ENCODE measurements around the gene LRFN4.

Gene LRFN4

DNA sequence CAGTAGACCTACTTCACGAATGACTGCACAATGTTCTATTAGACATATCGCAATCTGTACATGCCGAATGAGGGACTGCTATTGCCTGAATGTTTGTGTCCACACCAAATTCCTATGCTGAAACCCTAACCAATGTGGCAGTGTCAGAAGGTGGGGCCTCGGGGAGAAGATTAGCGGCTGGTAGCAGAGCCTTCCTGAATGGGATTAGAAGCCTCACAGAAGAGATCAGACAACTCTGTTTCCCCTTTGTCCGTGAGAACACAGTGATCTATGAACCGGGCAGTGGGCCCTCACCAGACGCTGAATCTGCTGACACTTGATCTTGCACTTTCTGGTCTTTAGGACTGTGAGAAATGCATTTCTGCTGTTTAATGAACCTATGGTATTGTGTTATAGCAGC is 33.1 kb downstream of the LRFN4 start:
- DNase-seq (ENCODE audit: low read depth in 2 of 2) = no peak

DNA sequence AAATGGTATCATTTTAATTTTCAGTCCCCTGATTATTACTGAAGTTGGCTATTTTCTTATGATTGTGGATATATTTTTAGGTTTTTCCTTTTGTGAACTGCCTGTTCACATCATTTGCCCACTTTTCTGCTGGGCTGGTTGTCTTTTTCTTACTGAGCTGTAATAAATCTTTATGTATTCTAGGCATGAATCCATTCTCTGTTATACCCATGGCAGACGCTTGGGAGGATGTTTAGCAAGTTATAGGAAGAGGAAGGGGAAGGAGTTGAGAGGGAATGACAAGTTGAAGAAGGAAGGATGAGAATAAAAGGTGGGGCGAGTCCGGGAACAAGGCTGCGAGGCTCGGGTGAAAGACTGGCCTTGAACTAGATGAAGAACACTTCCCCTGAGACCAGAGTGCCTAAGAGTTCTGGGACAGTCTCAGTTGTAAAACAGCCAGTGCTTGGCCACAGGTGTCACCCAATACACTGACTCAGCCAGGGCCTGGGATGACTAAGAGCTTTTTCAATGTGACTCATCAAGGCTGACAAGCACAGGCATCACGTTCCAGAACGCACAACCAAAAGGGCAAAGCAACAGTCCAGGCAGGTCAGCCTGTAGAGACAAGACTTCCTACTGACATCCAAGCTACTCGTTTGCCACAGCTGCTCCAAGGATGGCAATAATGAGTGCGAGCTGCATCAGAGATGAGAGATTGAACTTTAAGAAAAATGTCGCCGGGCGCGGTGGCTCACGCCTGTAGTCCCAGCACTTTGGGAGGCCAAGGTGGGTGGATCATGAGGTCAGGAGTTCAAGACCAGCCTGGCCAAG is 35.2 kb downstream of the LRFN4 start:
- peak; percentile 16 to 21 for DNase-seq (ENCODE audit: low read depth in 2 of 2)

DNA sequence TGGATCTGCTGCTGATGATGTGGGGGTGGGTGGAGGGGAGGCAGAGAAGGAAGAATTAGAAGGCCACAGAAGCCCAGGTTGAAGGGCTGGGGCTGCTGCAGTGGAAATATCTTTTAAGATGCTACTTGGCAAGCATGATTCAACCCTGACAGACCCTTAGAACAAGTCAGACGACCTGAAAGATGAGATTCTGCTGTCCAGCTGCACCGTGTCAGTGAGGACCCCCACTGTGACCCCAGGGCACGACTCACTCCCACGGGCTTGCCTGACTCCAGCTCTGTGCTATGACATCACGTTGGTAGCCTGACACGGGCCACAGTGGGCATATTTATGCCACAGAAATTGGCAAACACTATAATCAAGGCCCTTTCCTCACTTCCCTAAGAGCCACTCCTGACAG is 36.0 kb downstream of the LRFN4 start:
- DNase-seq (ENCODE audit: low read depth in 2 of 2) = no peak

DNA sequence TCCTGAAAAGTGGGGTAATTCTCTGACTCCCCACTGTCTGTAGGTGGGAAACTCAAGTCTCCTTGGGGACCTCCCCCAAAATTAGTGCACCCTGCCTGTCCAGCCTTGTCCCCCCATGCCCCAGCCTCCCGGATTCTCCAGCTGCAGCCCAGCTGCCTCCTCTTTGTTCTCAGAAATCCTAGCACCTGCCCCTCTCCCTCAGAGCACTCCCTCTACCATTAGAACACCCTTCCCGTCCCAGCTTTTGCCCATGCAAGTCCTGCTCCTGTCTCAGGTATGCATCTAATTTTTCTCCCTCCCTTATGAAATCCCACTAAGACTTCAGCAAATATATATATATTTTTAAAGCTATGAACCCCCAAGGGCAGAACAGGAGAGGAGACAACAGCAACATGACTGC is 37.3 kb downstream of the LRFN4 start:
- no peak for DNase-seq (ENCODE audit: low read depth in 2 of 2)

DNA sequence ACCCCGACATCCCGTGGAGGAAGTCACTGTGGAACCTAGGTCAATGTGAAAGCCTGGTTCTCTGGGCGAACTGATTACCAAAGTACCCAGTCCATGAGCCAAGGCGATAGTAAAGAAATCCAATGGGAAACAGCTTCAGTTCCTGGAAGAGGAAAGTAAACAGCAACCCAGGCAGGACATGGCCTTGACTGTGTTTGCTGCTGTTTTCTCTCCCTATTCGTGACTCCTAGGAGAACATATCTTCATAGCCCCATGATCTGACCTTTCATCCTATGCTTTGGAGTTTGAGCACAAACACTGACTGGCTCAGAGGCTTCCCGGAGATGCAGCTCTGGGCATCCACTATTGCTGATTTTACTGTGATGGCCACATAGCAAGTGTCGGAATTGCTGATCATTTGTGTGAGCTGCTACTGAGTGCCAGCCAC is 45.1 kb downstream of the LRFN4 start:
- no peak for DNase-seq (ENCODE audit: low read depth in 2 of 2)

DNA sequence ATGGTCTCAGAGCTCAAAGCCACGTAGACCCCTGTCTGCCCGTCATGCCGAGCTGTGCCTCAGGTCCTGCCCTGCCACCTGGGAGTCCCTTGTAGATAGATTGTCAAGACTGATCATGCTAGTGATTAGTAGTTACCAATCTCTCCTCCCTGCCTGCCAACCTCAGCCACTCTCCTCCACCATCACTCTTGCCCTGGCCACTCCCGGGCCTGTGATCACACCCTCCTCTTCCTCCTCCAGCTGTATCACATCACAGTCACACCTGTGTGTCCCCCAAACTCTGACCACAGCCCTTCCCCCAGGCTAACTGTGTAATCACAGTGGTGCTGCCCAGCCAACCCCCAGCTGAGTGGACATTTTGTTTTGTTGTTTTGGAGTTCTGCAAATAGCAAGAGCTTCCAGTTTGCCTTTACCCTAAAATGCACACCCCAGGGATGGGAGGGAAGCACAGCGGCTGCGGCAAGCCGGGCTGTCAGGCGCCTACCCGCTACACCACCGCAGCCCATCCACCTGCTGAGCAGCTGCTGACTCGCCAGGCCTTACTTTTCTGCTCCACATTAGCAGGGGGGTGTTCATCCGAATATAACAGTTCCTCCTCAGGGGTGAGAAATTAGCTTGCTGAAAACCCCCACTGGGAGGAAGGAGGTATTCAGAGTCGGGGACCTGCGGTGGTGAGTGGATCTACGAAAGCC is 45.8 kb downstream of the LRFN4 start:
- no peak for DNase-seq (ENCODE audit: low read depth in 2 of 2)

DNA sequence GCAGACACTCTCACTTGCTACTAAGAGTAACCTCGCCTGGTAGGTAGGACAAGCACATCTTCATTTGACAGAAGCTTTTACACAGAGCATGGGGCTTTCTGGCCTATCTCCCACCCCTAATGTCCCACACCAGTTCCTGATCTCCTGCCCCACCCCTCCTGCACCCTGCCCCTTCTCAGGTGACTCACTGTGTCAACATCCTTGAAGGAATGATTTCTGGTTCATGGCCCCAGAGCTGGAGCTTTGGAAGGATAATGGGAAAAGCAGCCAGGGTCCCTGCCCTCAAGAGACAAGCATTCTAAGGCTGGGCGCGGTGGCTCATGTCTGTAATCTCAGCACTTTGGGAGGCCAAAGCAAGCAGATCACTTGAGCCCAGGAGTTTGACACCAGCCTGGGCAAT is 47.2 kb downstream of the LRFN4 start:
- no peak for DNase-seq (ENCODE audit: low read depth in 2 of 2)

DNA sequence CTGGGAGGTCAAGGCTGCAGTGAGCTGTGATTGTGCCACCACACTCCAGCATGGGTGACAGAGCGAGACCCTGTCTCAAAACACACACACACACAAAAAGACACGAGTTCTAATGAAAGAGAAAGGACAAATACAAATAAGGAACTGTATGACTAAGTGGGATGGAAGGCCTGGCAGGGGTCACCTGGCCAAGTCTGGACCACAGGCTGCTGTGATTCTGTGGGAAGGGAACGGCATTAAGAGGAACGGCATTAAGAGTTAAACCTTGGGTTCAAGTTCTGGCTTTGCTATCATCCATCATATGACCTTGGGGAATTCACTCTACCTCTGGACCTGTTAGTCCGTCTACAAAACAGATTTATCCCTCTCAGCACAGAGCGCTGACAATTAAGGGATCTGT is 47.7 kb downstream of the LRFN4 start:
- DNase-seq (ENCODE audit: low read depth in 2 of 2) = no peak

DNA sequence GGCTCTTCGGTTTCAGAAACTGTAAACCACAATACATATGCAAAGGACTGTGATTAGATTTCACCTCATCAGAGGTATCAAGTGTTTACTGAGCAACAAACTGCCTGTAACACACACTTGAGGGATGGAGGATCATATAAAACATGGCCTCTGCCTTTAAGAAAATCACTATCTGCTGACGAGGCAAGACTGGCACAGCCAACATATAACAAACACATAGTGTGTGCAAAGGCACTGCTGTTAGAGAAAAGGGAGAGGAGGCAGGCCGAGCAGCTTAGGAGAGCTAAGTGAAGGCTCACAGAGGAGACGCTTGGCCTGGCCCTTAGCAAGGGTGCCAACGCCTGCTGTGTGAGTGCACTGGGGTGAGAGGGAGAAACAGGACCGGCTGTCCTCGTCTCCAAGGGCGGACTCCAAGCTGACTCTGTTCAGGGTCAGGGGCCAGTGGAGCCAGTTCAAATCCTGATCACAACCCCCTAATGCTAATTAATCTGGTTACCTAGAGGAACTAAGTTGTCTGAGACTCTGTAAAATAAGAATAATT is 48.2 kb downstream of the LRFN4 start:
- no peak for DNase-seq (ENCODE audit: low read depth in 2 of 2)

DNA sequence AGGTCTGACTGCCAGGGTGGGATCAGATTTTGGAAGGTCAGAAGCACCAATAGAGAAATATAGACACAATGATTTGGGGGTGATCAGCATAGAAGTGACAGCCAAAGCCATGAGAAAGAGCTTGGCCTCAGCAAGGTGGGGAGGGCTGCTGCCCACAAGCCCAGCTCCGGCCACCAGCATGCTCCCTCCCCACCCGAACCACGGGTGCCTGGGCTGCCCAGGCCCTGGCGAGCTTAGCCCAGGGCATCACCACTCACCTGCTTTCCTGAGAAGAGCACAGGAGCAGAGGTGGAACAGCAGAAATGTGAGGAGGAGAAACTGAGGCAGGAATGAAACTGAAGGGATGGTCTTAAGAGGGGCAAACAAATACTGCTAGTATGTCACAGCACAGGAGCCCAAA is 48.8 kb downstream of the LRFN4 start:
- no peak for DNase-seq (ENCODE audit: low read depth in 2 of 2)

DNA sequence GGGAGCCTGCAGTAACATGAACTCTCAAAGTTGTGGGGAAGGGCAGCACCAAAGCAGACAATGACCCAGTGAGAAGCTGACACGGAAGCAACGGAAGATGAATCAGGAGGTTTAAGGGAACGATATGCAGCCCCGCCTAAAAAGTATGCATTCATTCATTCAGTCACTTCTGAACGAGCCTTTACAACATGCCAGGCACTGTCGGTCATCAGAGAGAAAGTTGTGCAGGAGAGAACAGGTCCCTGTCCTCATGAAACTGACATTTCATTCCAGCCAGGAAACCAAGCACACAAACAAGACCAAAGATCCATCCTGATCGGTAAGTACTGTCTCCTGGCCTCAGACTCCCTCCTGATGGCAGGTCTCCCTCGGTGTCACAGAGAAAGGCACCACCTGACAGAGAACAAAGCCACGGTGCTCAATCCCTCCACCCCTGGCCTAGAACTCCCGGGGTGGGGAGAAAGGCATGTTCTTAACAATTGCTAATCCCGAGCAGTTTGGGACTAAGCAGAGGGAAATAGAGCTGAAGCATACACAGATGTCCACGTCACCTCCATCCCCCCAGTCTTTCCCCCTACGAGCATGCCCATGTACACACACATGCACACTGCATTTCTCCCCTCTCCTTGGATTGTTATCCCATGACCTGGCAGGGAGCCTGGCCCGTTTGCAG is 49.3 kb downstream of the LRFN4 start:
- DNase-seq (ENCODE audit: low read depth in 2 of 2) = no peak

DNA sequence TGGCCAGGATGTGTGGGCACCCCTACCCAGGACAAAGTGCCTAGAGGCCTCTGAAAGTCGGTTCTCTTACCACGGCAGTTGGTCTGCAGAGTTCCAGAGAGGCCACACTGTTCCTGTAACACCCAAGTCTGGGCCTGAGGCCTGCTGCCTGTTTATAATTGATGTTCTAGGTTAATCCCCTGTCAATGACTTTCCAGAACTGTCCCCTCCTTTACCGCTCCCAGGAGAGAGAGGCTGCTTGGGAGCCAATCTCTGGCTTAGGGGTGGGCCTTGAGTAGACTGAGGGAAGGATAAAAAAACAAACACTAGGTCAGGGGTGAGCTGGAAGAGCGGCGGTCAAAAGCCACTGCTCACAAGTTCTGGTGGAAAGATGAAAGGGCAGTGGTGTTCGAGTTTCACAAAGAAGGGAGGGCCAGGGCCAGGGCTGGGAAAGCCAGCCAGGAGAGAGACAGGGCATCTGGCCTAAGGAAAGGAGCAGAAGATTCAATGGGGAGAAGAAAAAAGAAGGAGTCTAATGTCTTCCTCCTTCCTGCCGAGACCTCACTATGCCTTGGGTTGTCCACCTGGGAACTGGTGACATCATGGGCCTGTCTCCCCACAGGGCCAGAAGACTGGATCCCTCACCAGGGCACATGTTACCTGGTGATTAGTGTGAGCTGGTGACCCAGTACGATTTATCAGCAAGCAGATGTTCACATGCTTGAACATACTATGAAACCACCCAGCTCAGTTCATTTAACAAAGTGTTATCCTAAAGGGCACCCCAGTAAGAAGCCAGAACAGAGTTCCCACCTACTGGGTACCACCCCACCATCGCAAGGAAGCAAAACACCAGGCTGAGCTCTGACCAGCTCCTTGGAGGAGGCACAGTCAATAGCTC is 51.1 kb downstream of the LRFN4 start:
- DNase-seq (ENCODE audit: low read depth in 2 of 2) = no peak

DNA sequence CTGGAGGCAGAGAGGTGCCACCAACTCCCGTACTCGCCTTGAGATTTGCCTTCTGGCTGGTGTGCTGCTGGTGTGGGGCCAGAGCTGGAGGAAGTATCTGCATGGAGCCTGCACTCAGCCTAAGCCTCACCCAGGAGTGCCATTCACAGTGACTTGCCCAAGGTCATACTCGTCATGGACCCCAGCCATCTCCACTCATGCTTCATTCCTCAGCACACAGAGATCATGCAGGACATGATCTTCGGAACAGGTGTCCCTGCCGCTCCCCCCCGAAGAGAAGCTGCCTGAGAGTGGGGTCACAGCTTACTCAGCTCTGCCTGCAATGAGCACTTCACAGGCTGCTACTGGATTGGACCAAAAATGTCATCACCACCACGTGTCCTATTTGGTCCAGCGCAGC is 52.3 kb downstream of the LRFN4 start:
- DNase-seq (ENCODE audit: low read depth in 2 of 2) = no peak

DNA sequence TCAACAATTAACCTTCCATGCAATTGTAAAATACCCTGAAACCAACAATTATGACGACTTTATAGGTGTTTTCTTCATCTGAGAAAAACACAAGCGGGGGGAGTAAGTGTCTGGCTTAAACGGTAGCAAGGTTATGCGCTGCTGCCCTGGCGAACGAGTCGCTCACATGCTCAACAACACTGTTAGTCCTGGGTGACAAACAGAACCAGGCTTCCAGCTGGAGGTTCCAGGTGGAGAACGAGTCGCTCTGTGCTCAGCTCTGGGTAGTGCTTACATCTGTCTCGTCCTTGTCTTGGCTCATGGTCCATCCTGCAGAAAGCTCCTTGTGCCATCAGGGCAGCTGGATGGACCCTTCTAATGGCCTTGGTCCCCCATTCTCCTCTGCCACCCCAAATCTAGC is 53.2 kb downstream of the LRFN4 start:
- no peak for DNase-seq (ENCODE audit: low read depth in 2 of 2)
